Neural progenitor cell (in vitro differentiated cells): ENCODE results near the gene GP9.

Source experiments
- CTCF ChIP-seq: fragments of 200-600 bp; sonication (generic); IDR thresholded peaks from 2 replicates; pipeline ENCODE4 v1.5.1; 2017; ENCODE audit warnings: antibody characterized with exemption, mild to moderate bottlenecking
- EZH2phosphoT487 ChIP-seq: fragments of 200-600 bp; sonication (generic); IDR thresholded peaks from 2 replicates; pipeline ENCODE4 v1.6.1; 2017; ENCODE audit warnings: antibody characterized with exemption

- no peak for TF ChIP-seq CTCF
- no peak for TF ChIP-seq EZH2phosphoT487
Observed at GRCh38 chr3:129101370-129102138, 41.0 kb downstream of the GP9 start.
